GM12864 (cell line): ENCODE measurements around the gene STKLD1.
"Not testable (repeated sequence)": the region's sequence is repeated elsewhere in the genome, so short reads cannot be mapped to it uniquely, and the experiment has no call there.

ENCODE experiments used
- DNase-seq: peaks from one replicate; pipeline ENCODE4 v3.0.0-alpha.2; 2011; ENCODE audit warnings: low read depth
- H3K4me3 ChIP-seq: 2 replicates; pipeline ENCODE4 v1.5.1; 2011; ENCODE audit warnings: mild to moderate bottlenecking, low read depth, low read length, control low read depth
- TF ChIP-seq, protein P1 (sequence below): IDR thresholded peaks from 2 replicates; pipeline ENCODE4 v1.5.1; 2011; ENCODE audit warnings: low read depth, mild to moderate bottlenecking, moderate library complexity, low read length, control low read depth, inconsistent platforms; ENCODE audit errors: missing control alignments

STKLD1 gene

GRCh38 chr9:133375724-133376654 lies at the start of gene STKLD1, which contains the start of gene SURF4:
Gene STKLD1, plus strand, starts transcription at chr9:133376366. Its CDS starts 108 bp downstream, at chr9:133376474.
Gene SURF4, minus strand, starts transcription at chr9:133376060. Its CDS starts 91 bp downstream, at chr9:133375969.
- DNase-seq, result peak; percentile 74
- TF ChIP-seq, protein P1, sequence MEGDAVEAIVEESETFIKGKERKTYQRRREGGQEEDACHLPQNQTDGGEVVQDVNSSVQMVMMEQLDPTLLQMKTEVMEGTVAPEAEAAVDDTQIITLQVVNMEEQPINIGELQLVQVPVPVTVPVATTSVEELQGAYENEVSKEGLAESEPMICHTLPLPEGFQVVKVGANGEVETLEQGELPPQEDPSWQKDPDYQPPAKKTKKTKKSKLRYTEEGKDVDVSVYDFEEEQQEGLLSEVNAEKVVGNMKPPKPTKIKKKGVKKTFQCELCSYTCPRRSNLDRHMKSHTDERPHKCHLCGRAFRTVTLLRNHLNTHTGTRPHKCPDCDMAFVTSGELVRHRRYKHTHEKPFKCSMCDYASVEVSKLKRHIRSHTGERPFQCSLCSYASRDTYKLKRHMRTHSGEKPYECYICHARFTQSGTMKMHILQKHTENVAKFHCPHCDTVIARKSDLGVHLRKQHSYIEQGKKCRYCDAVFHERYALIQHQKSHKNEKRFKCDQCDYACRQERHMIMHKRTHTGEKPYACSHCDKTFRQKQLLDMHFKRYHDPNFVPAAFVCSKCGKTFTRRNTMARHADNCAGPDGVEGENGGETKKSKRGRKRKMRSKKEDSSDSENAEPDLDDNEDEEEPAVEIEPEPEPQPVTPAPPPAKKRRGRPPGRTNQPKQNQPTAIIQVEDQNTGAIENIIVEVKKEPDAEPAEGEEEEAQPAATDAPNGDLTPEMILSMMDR, result no peak
- H3K4me3 ChIP-seq, result peak within 1 kb of the TSS; percentile 89

- H3K4me3 ChIP-seq, DNase-seq: not testable (repeated sequence)
Measured at GRCh38 chr9:133327021-133327420, 49.1 kb upstream of the STKLD1 start.

DNA sequence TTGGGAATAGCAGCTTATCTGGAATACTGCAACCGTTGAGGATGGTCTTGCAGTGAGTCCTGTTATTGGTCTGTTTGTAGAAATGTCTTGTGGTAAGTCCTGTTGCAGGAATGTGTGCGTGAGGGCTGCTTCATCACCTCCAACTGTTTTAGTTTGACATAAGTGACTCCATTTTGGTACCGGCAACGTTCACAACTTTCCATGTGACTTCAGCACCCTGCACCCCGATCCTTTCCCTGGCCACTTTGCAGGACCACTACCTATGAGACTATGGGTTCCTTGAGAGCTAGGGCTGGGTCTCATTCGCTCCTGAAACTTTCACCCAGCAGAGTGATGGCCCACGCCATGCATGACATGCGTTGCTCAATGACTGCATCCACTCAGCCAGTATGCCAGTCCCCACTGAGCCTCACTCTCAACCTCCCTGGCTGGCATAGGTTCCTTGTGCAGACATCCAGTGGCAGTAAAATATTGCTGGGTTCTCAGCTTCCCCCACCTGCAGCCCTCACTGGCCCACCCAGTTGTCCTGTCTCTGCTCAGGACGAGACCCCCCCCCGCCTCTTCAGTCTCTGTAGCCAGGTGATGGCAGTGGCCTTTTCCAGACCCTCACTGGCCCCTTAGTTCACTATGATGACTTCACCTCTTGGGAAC lies 48.2 kb upstream of the STKLD1 start:
- TF ChIP-seq, protein P1, result no peak
- no peak for DNase-seq
- H3K4me3 ChIP-seq, result no peak overlapping the region

GRCh38 chr9:133329306-133330156 lies 46.6 kb upstream of the STKLD1 start:
- not testable (repeated sequence) for DNase-seq, H3K4me3 ChIP-seq
- TF ChIP-seq, protein P1, result peak; percentile 57

GRCh38 chr9:133331221-133331620 lies 44.9 kb upstream of the STKLD1 start:
- DNase-seq, result no peak
- TF ChIP-seq, protein P1, result no peak
- H3K4me3 ChIP-seq, result no peak overlapping the region

- TF ChIP-seq, protein P1, result no peak
- no peak overlapping the region for H3K4me3 ChIP-seq
- no peak for DNase-seq
Measured at GRCh38 chr9:133331641-133332380, 44.4 kb upstream of the STKLD1 start.
